Fibroblast of skin of left quadriceps (primary cell): ENCODE results near the gene MYOG.

Experiments
- DNase-seq, 2 experiments: peaks; one replicate each; pipeline ENCODE4 v3.0.0-alpha.2; 2013; ENCODE audit warnings: low read depth in 2 of 2

Gene MYOG

GRCh38 chr1:203072002-203072602, 13.7 kb downstream of the MYOG start:
- no peak for DNase-seq

- peak; percentile 15 to 25 for DNase-seq
Measured at GRCh38 chr1:203069030-203069747, 16.6 kb downstream of the MYOG start.

DNA sequence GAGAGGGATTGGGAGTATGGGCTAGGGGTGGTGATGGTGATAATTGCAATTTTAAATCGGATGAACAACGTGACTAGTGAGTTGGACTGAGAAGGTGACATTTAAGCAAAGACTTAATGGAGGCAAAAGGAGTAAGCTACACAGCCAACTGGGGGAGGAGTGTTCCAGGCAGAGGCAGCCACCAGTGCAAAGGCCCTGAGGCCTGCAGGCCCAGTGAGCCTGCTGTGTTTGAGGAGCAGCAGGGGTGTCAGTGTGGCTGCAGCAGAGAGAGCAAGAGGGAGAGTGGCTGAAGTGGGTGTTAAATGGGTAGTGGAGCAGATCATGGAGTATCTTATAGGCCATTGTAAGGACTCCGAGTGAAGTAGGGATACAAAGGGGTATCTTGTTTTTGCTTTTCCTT, 18.8 kb downstream of the MYOG start:
- DNase-seq: no peak

DNA sequence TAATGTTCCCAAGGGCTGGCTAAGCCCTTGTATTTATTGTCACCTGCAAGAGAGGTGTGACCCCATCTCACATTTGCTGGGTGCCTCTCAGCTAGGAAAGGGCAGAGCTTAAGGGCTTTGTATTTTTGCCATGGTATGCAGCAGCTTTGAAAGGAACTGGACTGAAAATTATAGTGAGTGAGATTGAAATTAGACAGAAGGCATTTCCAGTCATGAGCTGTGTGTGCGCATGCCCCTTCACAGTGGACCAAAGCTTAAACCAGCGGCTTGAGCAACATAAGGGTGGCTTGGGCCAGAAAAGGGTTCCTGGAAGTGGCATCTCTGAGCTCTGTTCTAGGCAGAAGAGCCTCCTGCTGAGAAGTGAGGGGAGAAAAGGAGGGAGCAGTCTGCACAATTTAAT, 19.8 kb downstream of the MYOG start:
- no peak for DNase-seq

- no peak for DNase-seq
Measured at GRCh38 chr1:203065191-203065590, 20.6 kb downstream of the MYOG start.

- no peak for DNase-seq
Measured at GRCh38 chr1:203063287-203063686, 22.5 kb downstream of the MYOG start.

GRCh38 chr1:203060115-203060514, 25.7 kb downstream of the MYOG start:
- no peak for DNase-seq

DNA sequence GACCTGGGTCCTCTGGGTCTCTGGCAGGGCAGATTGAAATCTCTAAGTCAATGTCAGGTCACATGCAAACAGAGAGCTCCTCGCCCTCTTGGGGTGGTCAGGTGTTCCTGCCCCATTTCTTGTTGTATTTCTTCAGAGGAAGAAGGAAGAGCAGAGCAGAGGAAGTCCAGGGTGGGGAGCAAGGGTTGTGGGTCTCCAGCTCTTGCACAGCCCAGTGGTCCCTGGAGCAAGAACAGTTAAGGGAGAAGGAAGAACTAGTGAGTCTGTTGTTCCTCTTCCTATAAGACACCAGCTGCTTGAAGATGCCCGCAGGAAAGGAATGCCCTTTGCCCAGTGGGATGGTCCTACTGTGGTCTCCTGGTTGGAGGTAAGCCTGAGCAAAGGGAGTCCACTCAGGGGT, 26.3 kb downstream of the MYOG start:
- no peak for DNase-seq

DNA sequence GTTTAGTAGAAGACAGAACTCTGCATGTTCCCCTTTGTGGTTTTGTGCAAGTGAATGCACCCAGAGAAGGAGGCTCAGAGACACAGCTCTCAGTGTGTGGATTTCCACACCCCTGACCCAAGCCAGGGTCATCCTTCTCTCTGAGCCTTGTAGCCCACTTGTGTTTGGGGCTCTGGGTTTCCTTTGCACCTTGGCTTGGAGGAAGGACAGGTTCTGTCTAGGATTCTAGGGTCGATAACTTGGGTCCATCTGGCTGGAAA, 27.2 kb downstream of the MYOG start:
- no peak for DNase-seq

DNA sequence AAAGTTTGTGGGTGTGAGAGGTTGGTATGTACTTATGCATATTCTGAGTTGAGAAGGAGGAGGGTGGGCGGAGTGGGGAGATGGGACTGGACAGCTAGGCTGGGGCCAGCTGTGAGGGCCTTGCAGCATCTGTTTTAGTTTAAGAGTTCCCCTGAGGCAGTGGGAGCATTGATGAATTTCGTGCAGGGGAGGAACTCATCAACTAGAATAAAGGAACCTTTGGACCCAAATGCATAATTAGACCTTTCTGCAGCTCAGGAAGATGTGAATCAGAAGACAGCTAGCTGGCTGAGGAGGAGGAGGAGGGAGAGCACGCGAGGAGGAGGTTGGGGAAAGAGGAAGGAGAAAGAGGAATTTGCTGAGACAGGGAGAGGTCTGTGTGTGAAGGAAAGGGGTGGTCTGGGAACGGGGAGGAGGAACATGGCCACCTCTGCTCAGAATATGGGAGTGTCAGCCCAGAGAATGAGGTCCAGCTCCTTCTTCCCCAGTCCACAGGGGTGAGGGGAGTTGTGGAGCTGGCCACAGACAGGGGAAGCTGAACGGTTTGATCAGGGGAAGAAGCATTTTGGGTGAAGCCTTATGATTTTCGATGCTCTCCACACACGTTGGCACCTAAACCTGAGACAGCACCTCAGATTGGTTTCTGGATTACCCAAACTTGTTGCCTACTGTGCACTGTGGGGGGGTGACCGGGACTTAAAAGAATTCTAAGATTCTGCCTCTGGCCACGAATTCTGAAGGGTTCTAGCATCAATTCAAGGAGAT, 27.7 kb downstream of the MYOG start:
- peak; percentile 41 to 45 for DNase-seq

DNA sequence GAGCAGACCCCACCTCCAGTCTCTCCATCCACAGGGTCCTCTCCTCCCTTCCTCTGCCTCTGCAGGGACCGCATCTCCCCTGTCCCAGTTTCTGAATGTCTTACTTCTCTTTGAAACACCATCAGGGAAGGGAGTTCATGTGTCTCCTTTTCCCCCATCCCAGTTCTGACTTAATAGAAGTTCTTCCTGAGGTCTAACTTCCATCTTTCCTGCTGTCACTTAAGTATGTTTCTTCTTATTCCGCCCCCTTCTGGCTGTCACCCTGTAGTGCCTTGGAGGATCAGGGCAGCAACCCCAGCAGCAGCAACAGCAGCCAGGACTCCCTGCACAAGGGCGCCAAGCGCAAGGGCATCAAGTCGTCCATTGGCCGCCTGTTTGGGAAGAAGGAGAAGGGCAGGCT, 29.3 kb downstream of the MYOG start:
- no peak for DNase-seq

DNA sequence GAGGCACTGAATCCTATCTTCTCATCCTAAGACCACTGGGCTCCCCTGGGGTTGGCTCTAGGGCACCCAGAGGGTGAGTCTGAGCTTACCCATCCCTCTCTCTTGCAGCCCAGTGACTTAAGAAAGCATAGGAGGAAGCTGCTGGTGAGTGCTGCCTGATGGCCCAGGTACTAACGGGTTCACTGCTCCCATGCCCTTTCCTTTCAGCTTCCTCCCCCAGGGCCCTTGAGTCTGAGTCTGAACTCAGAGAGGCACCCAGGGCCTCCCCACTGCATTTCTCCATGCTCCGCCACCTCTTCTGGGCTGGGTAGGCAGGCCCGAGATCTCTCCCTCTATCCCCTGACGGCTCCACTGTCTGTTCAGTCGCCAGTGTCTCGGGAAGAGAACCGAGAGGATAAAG, 29.8 kb downstream of the MYOG start:
- DNase-seq: no peak

- no peak for DNase-seq
Measured at GRCh38 chr1:203055161-203055799, 30.5 kb downstream of the MYOG start.

- DNase-seq: no peak
Measured at GRCh38 chr1:203054642-203055041, 31.2 kb downstream of the MYOG start.

DNA sequence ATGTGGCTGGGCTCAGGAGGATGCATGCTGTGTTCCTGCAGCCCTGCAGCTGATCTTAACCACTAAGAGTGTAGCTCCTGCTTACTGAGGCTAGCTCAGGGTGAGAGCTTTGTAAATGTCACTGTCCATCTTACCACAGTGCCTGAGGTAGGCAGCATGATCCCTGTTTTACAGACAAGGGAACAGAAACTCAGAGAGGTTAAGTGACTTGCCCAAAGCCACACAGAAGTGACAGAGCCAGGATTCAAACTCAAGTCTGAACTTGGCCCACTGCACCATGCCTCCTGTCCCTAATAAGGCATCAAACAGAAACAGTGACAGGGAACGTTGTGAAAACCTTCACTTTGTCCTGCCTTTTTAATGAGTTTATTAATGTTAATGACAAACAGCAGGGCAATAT, 31.6 kb downstream of the MYOG start:
- no peak for DNase-seq

DNA sequence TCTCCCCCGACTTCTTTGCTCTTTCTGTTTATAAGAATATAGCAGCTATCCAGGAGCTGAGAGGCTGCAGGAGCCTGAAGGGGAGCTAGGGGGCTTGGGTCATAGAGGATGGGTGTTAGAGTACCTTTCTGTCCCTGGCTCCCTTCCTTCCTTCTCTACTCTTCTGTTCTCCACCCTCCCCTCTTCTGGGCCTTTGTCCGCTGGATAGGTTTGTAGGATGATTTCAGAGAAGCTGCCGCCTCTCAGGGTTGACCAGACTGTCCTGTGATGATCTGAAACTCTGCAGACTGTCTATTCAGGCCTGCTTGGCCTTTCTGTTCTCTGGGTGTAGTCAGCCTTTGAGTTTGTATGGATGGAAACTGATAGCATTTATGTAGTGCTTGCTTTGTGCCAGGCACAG, 33.2 kb downstream of the MYOG start:
- DNase-seq: no peak

GRCh38 chr1:203051841-203052324, 33.9 kb downstream of the MYOG start:
- DNase-seq: no peak

- no peak for DNase-seq
Measured at GRCh38 chr1:203050826-203051225, 35.0 kb downstream of the MYOG start.

- DNase-seq: no peak
Measured at GRCh38 chr1:203049576-203050180, 36.1 kb downstream of the MYOG start.

- no peak for DNase-seq
Measured at GRCh38 chr1:203049077-203049476, 36.7 kb downstream of the MYOG start.

DNA sequence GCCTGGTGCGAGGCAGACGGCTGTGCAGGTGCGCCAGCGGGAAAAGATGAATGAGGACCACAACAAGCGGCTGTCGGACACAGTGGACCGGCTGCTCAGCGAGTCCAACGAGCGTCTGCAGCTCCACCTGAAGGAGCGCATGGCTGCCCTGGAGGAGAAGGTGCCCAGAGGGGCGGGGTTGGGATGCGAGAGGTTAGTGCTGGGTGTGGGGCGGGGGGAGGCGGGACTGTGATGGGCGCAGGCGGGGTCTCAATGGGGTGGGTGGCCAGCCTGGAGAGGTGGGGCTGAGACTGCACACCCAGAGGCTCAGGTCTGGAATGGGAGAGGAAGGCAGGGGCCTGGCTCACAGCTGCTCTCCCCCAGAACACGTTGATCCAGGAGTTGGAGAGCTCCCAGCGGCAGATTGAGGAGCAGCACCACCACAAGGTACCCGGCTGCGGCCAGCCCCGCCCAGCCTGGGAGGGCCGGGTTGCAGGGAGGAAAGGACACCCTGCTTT, 37.2 kb downstream of the MYOG start:
- no peak for DNase-seq

DNA sequence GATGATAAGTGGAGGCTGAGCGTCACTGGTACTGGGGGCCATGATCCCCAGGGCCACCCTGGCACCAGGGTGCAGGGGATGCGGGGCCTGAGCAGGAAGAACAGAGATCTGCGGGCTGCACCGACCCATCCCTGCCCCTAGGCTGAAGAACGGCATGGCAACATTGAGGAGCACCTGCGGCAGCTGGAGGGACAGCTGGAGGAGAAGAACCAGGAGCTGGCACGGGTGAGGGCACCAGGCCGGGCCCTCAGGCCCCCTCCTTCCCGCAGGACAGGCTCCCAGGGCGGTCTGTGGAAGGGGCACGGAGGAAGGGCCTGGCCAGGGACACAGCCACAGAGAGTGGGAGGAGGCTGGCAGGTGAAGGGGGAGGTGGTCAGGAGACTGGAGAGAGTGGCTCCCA, 37.7 kb downstream of the MYOG start:
- DNase-seq: no peak
